Measurements from ENCODE around the gene RNF5. TPM values are rescaled to one million over a fixed set of nuclear protein-coding genes. Genes with fewer than 3 reads are reported as not detected.

The RNF5 gene
- total and polyA plus RNA-seq, 9 of the 15 experiments (the other 6 are each of a cell fraction or from before 2014, with no cell fraction given): 62.2 to 245 (median 129) TPM

GRCh38 chr6:32171234-32171633 is 7.0 kb upstream of the RNF5 start:
- H3K27me3 ChIP-seq (ENCODE audit: control insufficient read depth in 2 of 2, insufficient read depth in 2 of 2, low read length in 2 of 2): no peaks in the 10 kb centered on the region
- CTCF ChIA-PET (ENCODE audit: low intra/inter-chr PET ratio): no interaction called here
- peaks cover 48 to 66% of the 10 kb centered on the region in 2 experiments for H3K4me1 ChIP-seq (replicated peaks in 1 of 2; ENCODE audit: control insufficient read depth in 2 of 2, insufficient read depth in 2 of 2, low read length in 2 of 2)
- POLR2A ChIA-PET: interaction anchor here (0.6 to 1.1 kb wide), 4 partner anchors 10 to 32 kb away, joined by 3 to 4 read pairs (median 4); no protein-coding TSS in a partner anchor
- peak overlapping the region in 1 of 2 experiments; percentile 47; a peak in 1 of 4 replicates for H3K9ac ChIP-seq (ENCODE audit: insufficient read depth in 1 of 2, low read depth in 2 of 2, low read length in 2 of 2)
- H4K20me1 ChIP-seq (replicated peaks; ENCODE audit: control insufficient read depth, insufficient read depth, low read length): no peaks in the 10 kb centered on the region
- no TSS peak for BruUV-seq (replicated peaks)
- in situ Hi-C loops (cut with MboI): no loop called here
- intact Hi-C loops (cut with micrococcal nuclease): loop anchor here (10.0 kb wide), 2 partner anchors 346 to 506 kb away; partner anchors contain the start of genes C6orf47, CSNK2B, GPANK1 and HSPA1B
- TF ChIP-seq OTX1 (CRISPR knock-in tag; IDR thresholded peaks at IDR 0.05): 0 out of 2 replicates have a peak, but pooled peaks have one; percentile 56
- TF ChIP-seq KLF1 (tag; IDR thresholded peaks at IDR 0.05): no peak
- TF ChIP-seq NONO (IDR thresholded peaks at IDR 0.05; ENCODE audit: low read depth in 2 of 2, low read length in 1 of 2): no peak
- no peak overlapping the region for H3K27ac ChIP-seq (ENCODE audit: extremely low read depth, low read depth, low read length)
- H3K4me2 ChIP-seq (ENCODE audit: insufficient read depth, low read length): no peak overlapping the region
- H3K79me2 ChIP-seq (ENCODE audit: control insufficient read depth, insufficient read depth, low read length): peaks cover 39% of the 10 kb centered on the region
- no peaks in the 10 kb centered on the region for H3K9me3 ChIP-seq (replicated peaks; ENCODE audit: control insufficient read depth, insufficient read depth, low read depth, low read length)
- H3K9me1 ChIP-seq (ENCODE audit: control insufficient read depth, insufficient read depth, low read length): no peaks in the 10 kb centered on the region
- H3K4me3 ChIP-seq: no peak overlapping the region
- DNase-seq (ENCODE audit: extremely low read depth in 1 of 4, low spot score in 3 of 4) (no peak), ATAC-seq (no peak), FAIRE-seq (no peak)
- WGBS (ENCODE audit: insufficient coverage, low coverage, missing lambda C conversion rate): 96% methylated on average over 6 of the region's 6 CpGs
- H3K36me3 ChIP-seq (ENCODE audit: control insufficient read depth, insufficient read depth, low read length): peaks cover 62% of the 10 kb centered on the region
- H2AFZ ChIP-seq (ENCODE audit: low read depth, low read length): no peak overlapping the region

DNA sequence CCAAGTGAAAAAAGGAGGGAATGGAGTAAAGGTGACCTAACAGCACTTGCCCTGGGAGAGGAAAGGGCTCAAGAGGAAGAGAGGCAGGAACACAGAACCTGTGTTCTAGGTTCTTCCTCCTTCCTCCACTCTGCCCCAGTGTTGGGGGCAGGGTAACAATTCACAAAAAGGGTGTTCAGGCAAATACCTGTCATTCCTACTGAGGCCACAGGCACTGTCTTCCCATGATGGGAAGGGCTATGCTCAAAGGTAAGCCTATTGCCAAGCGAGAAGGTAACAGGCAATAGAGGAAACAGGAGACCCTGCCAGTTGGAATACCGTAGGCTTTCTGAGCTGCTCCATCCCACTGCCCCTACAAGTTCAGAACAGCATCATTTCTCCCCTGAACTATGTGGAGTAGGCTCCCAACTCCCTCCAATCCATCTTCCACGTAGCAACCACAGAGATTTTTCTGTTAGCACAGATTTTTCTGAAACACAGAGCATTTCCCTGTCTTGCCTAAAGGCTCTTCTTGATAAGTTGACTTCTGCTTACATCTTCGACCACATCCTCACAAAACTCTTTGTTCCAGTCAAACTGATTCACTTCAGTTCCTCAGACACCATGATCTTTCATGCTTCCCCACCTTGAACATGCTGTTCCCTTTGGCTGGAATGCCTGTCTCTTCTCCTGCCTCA is 5.0 kb upstream of the RNF5 start:
- Histone ChIP-seq H3K27ac (ENCODE audit: extremely low read depth, low read depth, low read length) (no peak overlapping the region; the same call in 2 of the 3 replicates), H3K27me3 (ENCODE audit: control insufficient read depth in 2 of 2, insufficient read depth in 2 of 2, low read length in 2 of 2) (no peaks in the 10 kb centered on the region), H4K20me1 (replicated peaks; ENCODE audit: control insufficient read depth, insufficient read depth, low read length) (no peaks in the 10 kb centered on the region), H3K9me3 (replicated peaks; ENCODE audit: control insufficient read depth, insufficient read depth, low read depth, low read length) (no peaks in the 10 kb centered on the region), H3K79me2 (ENCODE audit: control insufficient read depth, insufficient read depth, low read length) (peaks cover 47% of the 10 kb centered on the region), H3K36me3 (ENCODE audit: control insufficient read depth, insufficient read depth, low read length) (peaks cover 45% of the 10 kb centered on the region), H3K4me1 (replicated peaks in 1 of 2; ENCODE audit: control insufficient read depth in 2 of 2, insufficient read depth in 2 of 2, low read length in 2 of 2) (peaks cover 37 to 55% of the 10 kb centered on the region in 2 experiments), H3K9ac (ENCODE audit: insufficient read depth in 1 of 2, low read depth in 2 of 2, low read length in 2 of 2) (peak overlapping the region; percentile 4 to 31; a peak in 1 of 4 replicates), H3K9me1 (ENCODE audit: control insufficient read depth, insufficient read depth, low read length) (no peaks in the 10 kb centered on the region), H3K4me2 (ENCODE audit: insufficient read depth, low read length) (peak overlapping the region; percentile 15; the same call in 1 of the 2 replicates), H2AFZ (ENCODE audit: low read depth, low read length) (no peak overlapping the region), H3K4me3 (no peak overlapping the region)
- WGBS (ENCODE audit: insufficient coverage, low coverage, missing lambda C conversion rate): 63% methylated on average over 4 of the region's 4 CpGs
- DNase-seq (ENCODE audit: extremely low read depth in 1 of 4, low spot score in 3 of 4): no peak
- ChIA-PET CTCF (ENCODE audit: low intra/inter-chr PET ratio) (no interaction called here), POLR2A (interaction anchor here (0.5 to 1.4 kb wide), 4 partner anchors 9 to 24 kb away, joined by 3 to 5 read pairs (median 4); partner anchors contain the start of gene PBX2)
- in situ Hi-C loops (cut with MboI) (no loop called here), intact Hi-C loops (cut with micrococcal nuclease) (loop anchor here (10.0 kb wide), 2 partner anchors 348 to 508 kb away; partner anchors contain the start of genes C6orf47, CSNK2B, GPANK1 and HSPA1B)
- no peak for FAIRE-seq
- no TSS peak for BruUV-seq (replicated peaks)
- ATAC-seq: no peak
- TF ChIP-seq CBFB (CRISPR knock-in tag; IDR thresholded peaks at IDR 0.05): 0 out of 2 replicates have a peak, but pooled peaks have one; percentile 65
- TF ChIP-seq ZBTB43 (CRISPR knock-in tag; IDR thresholded peaks at IDR 0.05): 0 out of 2 replicates have a peak, but pooled peaks have one; percentile 37
- peak in 1 of 2 experiments; percentile 33; a peak in 1 of 4 replicates for TF ChIP-seq HDAC1 (IDR thresholded peaks at IDR 0.05)
- TF ChIP-seq FOXK1 (CRISPR knock-in tag; IDR thresholded peaks at IDR 0.05; ENCODE audit: borderline replicate concordance): no peak
- TF ChIP-seq ZNF449 (CRISPR knock-in tag; IDR thresholded peaks at IDR 0.05): no peak

Measured in K562 (cell line).